Omental fat pad (tissue), 4 donors: ENCODE results near the gene TRAFD1. TPM values are rescaled to one million over a fixed set of nuclear protein-coding genes. Genes with fewer than 3 reads are reported as not detected.

Source experiments
- ATAC-seq: fragments of 150-250 bp; one replicate; pipeline ENCODE4 v1.9.1; 2016; ENCODE audit warnings: mild to moderate bottlenecking, moderate library complexity; ENCODE audit not compliant: low FRiP score
- DNase-seq: peaks from one replicate; pipeline ENCODE4 v3.0.0-alpha.2; 2019; ENCODE audit warnings: low spot score
- total RNA-seq, 4 donors: library from RNA; depleted of rRNA; stranded (reverse); fragments of >200 nt; gene quantifications; one replicate each; pipeline ENCODE4 v1.1.0, GENCODE V29; 2016
- TF ChIP-seq, protein P1 (sequence below), 3 donors: fragments of 450-650 bp; IDR thresholded peaks; one replicate each; pipeline ENCODE4 v1.5.1; 2016 to 2017; ENCODE audit warnings: antibody characterized with exemption in 3 of 3, mild to moderate bottlenecking in 3 of 3, moderate library complexity in 2 of 3

The TRAFD1 gene, protein sequence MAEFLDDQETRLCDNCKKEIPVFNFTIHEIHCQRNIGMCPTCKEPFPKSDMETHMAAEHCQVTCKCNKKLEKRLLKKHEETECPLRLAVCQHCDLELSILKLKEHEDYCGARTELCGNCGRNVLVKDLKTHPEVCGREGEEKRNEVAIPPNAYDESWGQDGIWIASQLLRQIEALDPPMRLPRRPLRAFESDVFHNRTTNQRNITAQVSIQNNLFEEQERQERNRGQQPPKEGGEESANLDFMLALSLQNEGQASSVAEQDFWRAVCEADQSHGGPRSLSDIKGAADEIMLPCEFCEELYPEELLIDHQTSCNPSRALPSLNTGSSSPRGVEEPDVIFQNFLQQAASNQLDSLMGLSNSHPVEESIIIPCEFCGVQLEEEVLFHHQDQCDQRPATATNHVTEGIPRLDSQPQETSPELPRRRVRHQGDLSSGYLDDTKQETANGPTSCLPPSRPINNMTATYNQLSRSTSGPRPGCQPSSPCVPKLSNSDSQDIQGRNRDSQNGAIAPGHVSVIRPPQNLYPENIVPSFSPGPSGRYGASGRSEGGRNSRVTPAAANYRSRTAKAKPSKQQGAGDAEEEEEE
- 10 to 100 TPM; 25.1 to 44.3 (median 29.8) TPM for total RNA-seq

DNA sequence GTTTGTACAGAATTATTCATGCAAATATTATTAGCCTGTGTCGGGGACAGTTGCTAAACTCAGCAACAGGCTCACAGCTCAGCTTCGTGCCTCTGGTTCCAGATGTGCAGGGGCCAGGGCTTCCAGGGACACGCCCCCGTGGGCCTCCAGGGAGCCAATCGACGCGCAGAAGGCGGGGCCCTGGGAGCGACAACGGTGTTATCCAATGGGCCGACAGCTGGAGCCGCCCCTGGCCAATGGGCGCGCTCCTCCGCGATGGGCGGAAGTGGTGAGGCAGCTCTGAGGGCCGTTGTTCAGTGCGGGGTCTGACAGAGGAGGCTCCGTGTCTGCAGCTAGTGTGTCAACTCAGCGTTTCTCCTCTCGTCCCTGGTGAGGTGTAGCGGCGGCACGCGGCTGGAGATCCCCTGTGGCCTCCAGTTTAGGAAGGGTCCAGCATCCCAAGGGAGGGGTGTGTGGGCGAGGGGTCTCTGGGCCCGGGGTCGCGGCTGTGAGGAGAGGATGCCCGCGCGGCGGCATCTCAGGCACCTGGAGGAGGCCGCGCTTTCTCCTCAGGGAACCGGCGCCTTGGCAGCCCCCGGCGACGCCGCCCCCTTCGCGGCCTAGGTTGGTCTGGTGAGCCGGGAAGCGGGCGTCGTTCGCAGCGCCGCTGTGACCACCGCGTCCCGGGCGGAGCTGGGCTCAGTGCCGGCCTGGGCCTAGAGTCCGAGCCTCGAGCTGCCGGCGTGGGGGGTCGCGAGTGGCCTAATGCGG, at the start of gene TRAFD1:
TRAFD1 (plus strand) TSS at position 311 of the 750 bp plus-strand sequence. CDS start 4,963 bp downstream, outside the sequence.
- TF ChIP-seq, protein P1, sequence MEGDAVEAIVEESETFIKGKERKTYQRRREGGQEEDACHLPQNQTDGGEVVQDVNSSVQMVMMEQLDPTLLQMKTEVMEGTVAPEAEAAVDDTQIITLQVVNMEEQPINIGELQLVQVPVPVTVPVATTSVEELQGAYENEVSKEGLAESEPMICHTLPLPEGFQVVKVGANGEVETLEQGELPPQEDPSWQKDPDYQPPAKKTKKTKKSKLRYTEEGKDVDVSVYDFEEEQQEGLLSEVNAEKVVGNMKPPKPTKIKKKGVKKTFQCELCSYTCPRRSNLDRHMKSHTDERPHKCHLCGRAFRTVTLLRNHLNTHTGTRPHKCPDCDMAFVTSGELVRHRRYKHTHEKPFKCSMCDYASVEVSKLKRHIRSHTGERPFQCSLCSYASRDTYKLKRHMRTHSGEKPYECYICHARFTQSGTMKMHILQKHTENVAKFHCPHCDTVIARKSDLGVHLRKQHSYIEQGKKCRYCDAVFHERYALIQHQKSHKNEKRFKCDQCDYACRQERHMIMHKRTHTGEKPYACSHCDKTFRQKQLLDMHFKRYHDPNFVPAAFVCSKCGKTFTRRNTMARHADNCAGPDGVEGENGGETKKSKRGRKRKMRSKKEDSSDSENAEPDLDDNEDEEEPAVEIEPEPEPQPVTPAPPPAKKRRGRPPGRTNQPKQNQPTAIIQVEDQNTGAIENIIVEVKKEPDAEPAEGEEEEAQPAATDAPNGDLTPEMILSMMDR (IDR thresholded peaks at IDR 0.05): no peak
- peak; percentile 93 for ATAC-seq
- DNase-seq: peak; percentile 91

DNA sequence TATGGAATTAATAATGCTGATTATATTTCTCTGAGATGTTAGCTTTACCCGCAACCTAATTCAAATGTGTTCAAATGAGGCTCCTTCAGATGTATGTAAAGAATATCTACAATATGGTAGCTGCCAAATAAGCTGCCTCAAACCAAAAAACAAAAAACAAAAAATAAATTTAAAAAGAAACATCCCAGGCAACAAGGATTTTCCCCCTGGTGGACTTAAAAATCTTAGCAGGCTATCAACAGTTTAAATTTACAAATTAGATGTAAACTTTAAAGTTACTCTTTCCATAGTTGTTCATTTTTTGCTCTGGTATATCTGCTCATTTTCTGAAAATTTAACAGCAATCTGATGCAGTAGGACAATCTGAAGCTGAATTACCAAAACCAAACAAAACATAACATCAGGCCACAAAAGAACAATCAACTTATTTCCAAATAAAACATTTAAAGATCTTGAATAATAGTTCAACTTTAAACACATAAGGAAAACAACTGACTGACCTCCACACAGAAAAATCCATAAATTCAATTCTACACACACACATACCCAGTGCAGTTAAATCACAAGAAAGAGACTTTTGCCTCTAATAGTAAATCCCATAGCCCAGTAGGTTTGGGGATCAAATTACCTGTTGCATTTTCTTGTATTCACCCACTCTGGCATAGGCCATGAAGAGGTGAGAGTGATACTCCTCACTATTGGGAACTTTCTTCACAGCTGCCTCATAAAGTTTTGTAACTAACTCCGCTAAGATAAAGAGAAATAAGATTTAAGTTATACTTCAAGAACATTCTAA, 38.1 kb upstream of the TRAFD1 start:
- DNase-seq (no peak), ATAC-seq (no peak)
- TF ChIP-seq, protein P1 (IDR thresholded peaks at IDR 0.05): no peak

DNA sequence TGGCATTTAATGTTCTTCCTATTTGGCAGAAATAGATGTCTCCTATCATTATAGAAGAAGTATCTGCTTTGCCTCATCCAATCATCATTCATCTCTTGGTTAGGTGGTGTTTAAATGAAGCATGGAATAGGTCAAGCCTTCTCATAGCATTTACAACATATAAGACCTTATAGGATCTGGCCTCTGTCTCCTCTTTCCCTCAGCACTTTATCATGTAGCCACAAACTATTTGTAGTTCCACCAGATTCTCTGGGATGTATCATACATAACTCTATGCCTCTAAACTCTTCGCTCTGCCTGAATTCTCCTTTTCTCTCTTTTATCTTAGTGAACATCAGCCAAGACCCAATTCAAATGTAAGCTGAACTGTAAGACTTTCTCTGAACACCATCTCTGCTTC, 37.5 kb upstream of the TRAFD1 start:
- ATAC-seq (no peak), DNase-seq (no peak)
- TF ChIP-seq, protein P1 (IDR thresholded peaks at IDR 0.05): no peak

DNA sequence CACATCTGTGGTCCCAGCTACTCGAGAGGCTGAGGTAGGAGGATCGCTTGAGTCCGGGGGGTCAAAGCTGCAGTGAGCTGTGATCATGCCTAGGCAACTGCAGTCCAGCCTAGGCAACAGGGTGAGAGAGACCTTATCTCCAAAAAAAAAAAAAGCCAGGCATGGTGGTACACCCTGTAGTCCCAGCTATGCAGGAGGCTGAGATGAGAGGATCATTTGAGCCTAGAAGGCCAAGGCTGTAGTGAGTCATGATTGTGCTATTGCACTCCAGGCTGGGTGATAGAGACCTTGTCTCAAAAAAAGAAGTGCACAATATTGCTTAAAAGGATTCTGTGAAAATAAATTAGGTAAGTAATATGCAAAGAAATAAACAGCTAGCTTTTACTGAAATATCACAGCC, 33.8 kb upstream of the TRAFD1 start:
- ATAC-seq (no peak), DNase-seq (no peak)
- TF ChIP-seq, protein P1 (IDR thresholded peaks at IDR 0.05): no peak

DNA sequence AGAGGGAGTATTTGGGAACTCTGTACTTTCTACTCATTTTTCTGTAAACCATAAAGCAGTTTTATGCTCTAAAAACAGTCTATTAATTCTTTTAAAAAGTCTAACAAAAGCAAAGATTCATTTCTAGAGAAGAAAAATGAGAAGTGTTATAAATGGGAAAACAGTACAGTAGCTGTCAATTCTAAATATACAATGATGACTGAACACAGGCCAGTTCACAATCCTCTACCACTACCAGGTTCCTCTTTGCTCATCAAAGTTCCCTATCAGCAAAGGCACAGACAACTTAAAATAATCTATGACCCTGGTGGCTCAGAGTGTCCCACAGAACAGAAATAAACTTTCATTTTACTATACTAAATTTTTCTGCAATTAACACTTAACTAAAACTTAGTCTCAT, 29.3 kb upstream of the TRAFD1 start:
- ATAC-seq (no peak), DNase-seq (no peak)
- TF ChIP-seq, protein P1 (IDR thresholded peaks at IDR 0.05): no peak

DNA sequence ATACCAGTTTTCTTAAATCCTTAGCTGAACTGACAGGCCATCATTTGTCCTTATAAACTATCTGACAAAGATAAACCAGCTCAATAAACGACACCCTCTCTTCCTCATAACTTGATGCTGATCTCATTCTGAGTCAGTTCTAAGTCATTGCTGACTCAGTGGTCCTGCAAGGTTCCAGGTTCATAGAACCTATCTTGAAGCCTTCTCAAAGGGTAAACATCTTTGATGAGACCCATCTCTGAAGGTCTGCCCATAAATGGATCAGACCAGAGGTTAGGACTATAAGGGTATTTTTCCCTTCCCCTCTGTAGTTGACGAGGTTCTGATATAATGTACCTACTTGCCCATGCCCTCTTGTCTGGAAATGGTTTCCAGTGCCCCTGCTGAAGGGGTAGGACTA, 28.7 kb upstream of the TRAFD1 start:
- DNase-seq (no peak), ATAC-seq (peak; percentile 52)
- TF ChIP-seq, protein P1 (IDR thresholded peaks at IDR 0.05): no peak
